Naive thymus-derived CD4-positive, alpha-beta T cell (primary cell): Measurements from ENCODE around the gene CA12. TPM values are rescaled to one million over a fixed set of nuclear protein-coding genes. Genes with fewer than 3 reads are reported as not detected.
"Not testable (repeated sequence)": the region's sequence is repeated elsewhere in the genome, so short reads cannot be mapped to it uniquely, and the experiment has no call there.

ENCODE experiments used
- ATAC-seq: fragments of 150-1000 bp; cut with Tn5 transposase; 2 replicates; pipeline ENCODE4 v1.10.0; 2021; ENCODE audit warnings: mild to moderate bottlenecking, moderate library complexity
- CTCF ChIA-PET: fragments of 350-600 bp; sonication (Branson Sonifier 250); formaldehyde crosslinking; loops from one replicate; lab custom pipeline; 2021; ENCODE audit warnings: antibody characterized with exemption; lab: Charles Lee
- POLR2A ChIA-PET: fragments of 350-600 bp; sonication (Branson Sonifier 250); formaldehyde crosslinking; loops from one replicate; lab custom pipeline; 2021; ENCODE audit warnings: antibody characterized with exemption, inconsistent platforms; lab: Charles Lee
- DNase-seq, 9 donors: peaks; one replicate each; pipeline versions ENCODE4 v3.0.0 to v3.0.0-alpha.2; 2020 to 2022; ENCODE audit warnings: mixed read lengths in 1 of 9
- H3K27ac ChIP-seq: one replicate; pipeline ENCODE4 v1.7.0; 2013; ENCODE audit warnings: mild to moderate bottlenecking, low read depth, low read length, moderate library complexity
- H3K27me3 ChIP-seq, 2 donors: one replicate each; pipeline ENCODE4 v1.7.0; 2013; ENCODE audit warnings: low read length in 2 of 2, mild to moderate bottlenecking in 2 of 2, moderate library complexity in 2 of 2; ENCODE audit not compliant: control insufficient read depth in 2 of 2, insufficient read depth in 2 of 2
- H3K36me3 ChIP-seq, 3 experiments: 1 replicate in 2 of 3; 2 replicates in 1 of 3; pipeline ENCODE4 v1.7.0; 2013; ENCODE audit warnings: low read length in 3 of 3, mild to moderate bottlenecking in 3 of 3, moderate library complexity in 1 of 3; ENCODE audit not compliant: insufficient read depth in 3 of 3, control insufficient read depth in 2 of 3
- H3K4me1 ChIP-seq, 2 donors: one replicate each; pipeline ENCODE4 v1.7.0; 2013; ENCODE audit warnings: low read length in 2 of 2, mild to moderate bottlenecking in 2 of 2, moderate library complexity in 1 of 2; ENCODE audit not compliant: control insufficient read depth in 2 of 2, insufficient read depth in 2 of 2
- H3K4me3 ChIP-seq: 2 replicates; pipeline ENCODE4 v1.7.0; 2013; ENCODE audit warnings: mild to moderate bottlenecking, low read length
- H3K9me3 ChIP-seq, 3 experiments: 1 replicate in 2 of 3; 2 replicates in 1 of 3; pipeline ENCODE4 v1.7.0; 2013; ENCODE audit warnings: low read length in 3 of 3; ENCODE audit not compliant: control insufficient read depth in 2 of 3
- H3K27ac Mint-ChIP-seq, 9 donors: one replicate each; pipeline ENCODE4 v1.8.0; 2020 to 2022; ENCODE audit warnings: mixed read lengths in 9 of 9, mild to moderate bottlenecking in 8 of 9, moderate library complexity in 5 of 9, inconsistent platforms in 2 of 9
- H3K27me3 Mint-ChIP-seq, 5 donors: one replicate each; pipeline ENCODE4 v1.8.0; 2021 to 2022; ENCODE audit warnings: mixed read lengths in 5 of 5, mild to moderate bottlenecking in 1 of 5
- H3K36me3 Mint-ChIP-seq, 5 donors: one replicate each; pipeline ENCODE4 v1.8.0; 2020 to 2022; ENCODE audit warnings: mixed read lengths in 5 of 5, mild to moderate bottlenecking in 3 of 5, inconsistent platforms in 1 of 5
- H3K4me1 Mint-ChIP-seq, 7 donors: one replicate each; pipeline ENCODE4 v1.8.0; 2020 to 2022; ENCODE audit warnings: mixed read lengths in 7 of 7, mild to moderate bottlenecking in 3 of 7, inconsistent platforms in 1 of 7
- H3K4me3 Mint-ChIP-seq, 10 donors: one replicate each; pipeline ENCODE4 v1.8.0; 2020 to 2022; ENCODE audit warnings: mild to moderate bottlenecking in 10 of 10, mixed read lengths in 10 of 10, moderate library complexity in 6 of 10, inconsistent platforms in 2 of 10
- H3K9me3 Mint-ChIP-seq, 11 donors: one replicate each; pipeline ENCODE4 v1.8.0; 2020 to 2022; ENCODE audit warnings: mixed read lengths in 11 of 11, mild to moderate bottlenecking in 4 of 11, inconsistent platforms in 1 of 11, moderate library complexity in 1 of 11
- intact Hi-C, 2 donors: fragments of 100-400 bp; cut with micrococcal nuclease; formaldehyde crosslinking; loops; one replicate each; pipeline ENCODE4 v1.15.1; 2023
- polyA plus RNA-seq, 2 donors: library from polyadenylated mRNA; unstranded; fragments of 300-500 nt; fragmentation: Illumina TruSeq; gene quantifications; one replicate each; pipeline ENCODE4 v1.2.3, GENCODE V29; 2021
- total RNA-seq, 6 experiments: library from RNA in 5 of 6; stranded (reverse) in 5 of 6; gene quantifications; 1 replicate in 5 of 6; 2 replicates in 1 of 6; pipeline ENCODE4 v1.2.3 and lab custom pipeline; 2021 to 2026

Gene CA12
- total and polyA plus RNA-seq, 7 experiments from 2014 or later = 0.02 TPM; not detected in 6

GRCh38 chr15:63349156-63349555 lies 32.5 kb downstream of the CA12 start:
- Mint-ChIP-seq H3K4me1 (peaks cover 0 to 4% (median 0%) of the 10 kb centered on the region in 7 donors), H3K9me3 (no peaks in the 10 kb centered on the region), H3K4me3 (no peak overlapping the region), H3K36me3 (no peaks in the 10 kb centered on the region), H3K27me3 (peaks cover 0 to 12% (median 0%) of the 10 kb centered on the region in 5 donors), H3K27ac (no peak overlapping the region)
- POLR2A ChIA-PET = no interaction called here
- intact Hi-C loops = no loop called here
- no peaks in the 10 kb centered on the region for H3K9me3 ChIP-seq
- CTCF ChIA-PET = no interaction called here
- ATAC-seq (no peak), DNase-seq (no peak)
- no peak overlapping the region for H3K4me3 ChIP-seq
- no peaks in the 10 kb centered on the region for H3K4me1 ChIP-seq
- H3K27me3 ChIP-seq = no peaks in the 10 kb centered on the region
- H3K27ac ChIP-seq = no peak overlapping the region
- H3K36me3 ChIP-seq = no peaks in the 10 kb centered on the region

DNA sequence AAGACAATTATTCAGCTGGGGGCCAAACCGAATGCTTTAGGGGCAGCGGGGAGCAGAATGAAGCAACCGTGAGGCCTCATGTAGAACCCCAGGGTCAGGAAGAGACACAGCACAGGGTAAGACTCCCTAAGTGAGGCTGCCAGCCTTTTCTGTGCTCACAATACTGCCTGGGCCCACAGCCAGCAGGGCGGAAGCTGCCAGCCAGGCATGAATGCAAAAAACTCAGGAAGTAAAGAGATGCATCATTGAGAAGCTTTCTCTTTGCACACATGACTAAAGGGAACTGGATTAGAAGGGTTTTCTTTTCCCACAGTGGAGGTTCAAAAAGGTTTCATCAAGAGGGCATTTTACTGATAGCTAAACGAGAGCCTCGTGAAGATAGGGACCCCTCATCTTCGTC lies 33.3 kb downstream of the CA12 start:
- CTCF ChIA-PET = interaction anchor here (0.5 kb wide), 1 partner anchor 164 kb away, joined by 3 read pairs; no protein-coding TSS in a partner anchor
- Histone ChIP-seq H3K27me3 (no peaks in the 10 kb centered on the region), H3K9me3 (no peaks in the 10 kb centered on the region), H3K27ac (no peak overlapping the region), H3K4me3 (no peak overlapping the region), H3K36me3 (no peaks in the 10 kb centered on the region), H3K4me1 (no peaks in the 10 kb centered on the region)
- ATAC-seq (peak; percentile 27), DNase-seq (no peak)
- no peaks in the 10 kb centered on the region for H3K9me3 Mint-ChIP-seq
- H3K27me3 Mint-ChIP-seq = peaks cover 0 to 15% (median 0%) of the 10 kb centered on the region in 5 donors
- H3K4me1 Mint-ChIP-seq = peaks cover 0 to 4% (median 0%) of the 10 kb centered on the region in 7 donors
- intact Hi-C loops = no loop called here
- no peak overlapping the region for H3K27ac Mint-ChIP-seq
- no peaks in the 10 kb centered on the region for H3K36me3 Mint-ChIP-seq
- H3K4me3 Mint-ChIP-seq = no peak overlapping the region
- POLR2A ChIA-PET = no interaction called here

DNA sequence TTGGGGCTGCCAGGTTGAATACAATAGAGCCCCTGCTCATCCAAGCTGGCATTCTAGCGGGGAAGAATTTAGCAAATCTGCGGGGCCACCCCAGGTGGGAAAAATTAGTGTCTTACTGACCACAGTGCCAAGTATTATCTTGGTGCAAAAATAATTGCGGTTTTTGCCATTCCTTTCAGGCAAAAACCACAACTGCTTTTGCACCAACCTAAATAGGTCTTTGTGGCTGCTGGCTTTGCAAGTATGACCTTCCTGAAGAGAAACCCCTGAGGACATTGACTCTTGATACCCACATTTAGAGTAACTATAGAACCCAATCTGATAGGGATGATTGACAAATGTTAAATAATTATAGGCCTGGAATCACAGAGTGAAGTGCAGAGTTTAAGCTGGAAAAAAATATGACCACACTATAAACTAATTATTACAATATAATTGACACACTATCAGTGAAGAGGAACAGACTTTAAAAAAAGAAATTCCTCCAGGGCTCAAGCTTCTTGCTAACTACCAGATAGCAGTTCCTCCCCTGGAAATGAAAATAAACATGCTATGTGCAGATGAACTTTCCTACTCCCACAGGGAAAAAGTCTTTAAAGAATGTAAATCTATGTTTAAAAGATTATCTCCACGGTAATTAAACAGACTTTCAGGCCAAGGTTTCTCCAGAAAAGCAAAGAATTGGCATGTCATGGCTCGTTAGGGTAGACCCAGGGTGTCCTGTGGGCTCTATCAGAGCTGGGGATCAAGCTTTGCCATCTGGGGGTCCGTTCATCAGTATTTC lies 34.4 kb downstream of the CA12 start:
- Mint-ChIP-seq H3K4me3 (no peak overlapping the region), H3K36me3 (no peaks in the 10 kb centered on the region), H3K9me3 (no peaks in the 10 kb centered on the region), H3K27ac (no peak overlapping the region), H3K27me3 (peaks cover 0 to 14% (median 0%) of the 10 kb centered on the region in 5 donors), H3K4me1 (peaks cover 0 to 4% (median 0%) of the 10 kb centered on the region in 7 donors)
- Histone ChIP-seq H3K4me3 (no peak overlapping the region), H3K4me1 (no peaks in the 10 kb centered on the region), H3K27me3 (no peaks in the 10 kb centered on the region), H3K27ac (no peak overlapping the region), H3K9me3 (no peaks in the 10 kb centered on the region), H3K36me3 (no peaks in the 10 kb centered on the region)
- intact Hi-C loops = no loop called here
- no peak for DNase-seq
- POLR2A ChIA-PET = interaction anchor here (0.7 kb wide), 1 partner anchor 75 kb away, joined by 3 read pairs; no protein-coding TSS in a partner anchor
- no peak for ATAC-seq
- CTCF ChIA-PET = no interaction called here

DNA sequence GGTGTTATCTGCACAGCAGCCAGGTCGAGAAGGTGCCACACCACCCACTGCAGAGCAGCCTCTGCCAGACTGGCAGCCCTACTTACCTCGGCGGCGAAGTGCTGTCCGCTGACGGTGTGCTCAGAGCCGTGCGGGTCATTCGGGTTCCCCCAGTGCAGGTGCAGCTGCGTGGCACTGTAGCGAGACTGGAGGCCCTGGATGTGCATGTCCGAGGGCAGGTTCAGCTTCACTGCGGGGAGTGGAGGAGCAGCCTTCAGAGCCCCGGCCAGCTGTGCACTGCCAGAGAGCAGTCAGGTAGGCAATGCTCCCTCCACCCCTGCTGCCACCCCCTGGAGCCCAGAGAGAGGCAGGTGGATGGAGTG lies 36.3 kb downstream of the CA12 start:
- no peaks in the 10 kb centered on the region for H3K36me3 ChIP-seq
- DNase-seq (no peak), ATAC-seq (peak; percentile 18)
- no peaks in the 10 kb centered on the region for H3K27me3 ChIP-seq
- no peaks in the 10 kb centered on the region for H3K4me1 ChIP-seq
- H3K9me3 ChIP-seq = no peaks in the 10 kb centered on the region
- Mint-ChIP-seq H3K27ac (no peak overlapping the region), H3K9me3 (no peaks in the 10 kb centered on the region), H3K4me3 (no peak overlapping the region), H3K4me1 (peaks cover 0 to 4% (median 0%) of the 10 kb centered on the region in 7 donors), H3K27me3 (peaks cover 0 to 6% (median 0%) of the 10 kb centered on the region in 5 donors), H3K36me3 (no peaks in the 10 kb centered on the region)
- CTCF ChIA-PET = interaction anchor here (0.8 kb wide), 1 partner anchor 296 kb away, joined by 4 read pairs; no protein-coding TSS in a partner anchor
- no peak overlapping the region for H3K27ac ChIP-seq
- intact Hi-C loops = no loop called here
- no peak overlapping the region for H3K4me3 ChIP-seq
- POLR2A ChIA-PET = no interaction called here

- H3K9me3 ChIP-seq = no peaks in the 10 kb centered on the region
- peaks cover 0 to 6% (median 0%) of the 10 kb centered on the region in 5 donors for H3K27me3 Mint-ChIP-seq
- no peak overlapping the region for H3K27ac ChIP-seq
- POLR2A ChIA-PET = no interaction called here
- no peak overlapping the region for H3K4me3 Mint-ChIP-seq
- peak overlapping the region in 1 of 9 donors; percentile 2 for H3K27ac Mint-ChIP-seq
- no peak overlapping the region for H3K4me3 ChIP-seq
- H3K4me1 ChIP-seq = no peaks in the 10 kb centered on the region
- peaks cover 0 to 4% (median 0%) of the 10 kb centered on the region in 7 donors for H3K4me1 Mint-ChIP-seq
- H3K36me3 ChIP-seq = no peaks in the 10 kb centered on the region
- CTCF ChIA-PET = interaction anchor here (0.8 kb wide), 1 partner anchor 295 kb away, joined by 4 read pairs; no protein-coding TSS in a partner anchor
- intact Hi-C loops = no loop called here
- H3K27me3 ChIP-seq = no peaks in the 10 kb centered on the region
- H3K9me3 Mint-ChIP-seq = no peaks in the 10 kb centered on the region
- peak; percentile 49 for ATAC-seq
- no peaks in the 10 kb centered on the region for H3K36me3 Mint-ChIP-seq
- no peak for DNase-seq
Measured at GRCh38 chr15:63344731-63345390, 36.8 kb downstream of the CA12 start.

DNA sequence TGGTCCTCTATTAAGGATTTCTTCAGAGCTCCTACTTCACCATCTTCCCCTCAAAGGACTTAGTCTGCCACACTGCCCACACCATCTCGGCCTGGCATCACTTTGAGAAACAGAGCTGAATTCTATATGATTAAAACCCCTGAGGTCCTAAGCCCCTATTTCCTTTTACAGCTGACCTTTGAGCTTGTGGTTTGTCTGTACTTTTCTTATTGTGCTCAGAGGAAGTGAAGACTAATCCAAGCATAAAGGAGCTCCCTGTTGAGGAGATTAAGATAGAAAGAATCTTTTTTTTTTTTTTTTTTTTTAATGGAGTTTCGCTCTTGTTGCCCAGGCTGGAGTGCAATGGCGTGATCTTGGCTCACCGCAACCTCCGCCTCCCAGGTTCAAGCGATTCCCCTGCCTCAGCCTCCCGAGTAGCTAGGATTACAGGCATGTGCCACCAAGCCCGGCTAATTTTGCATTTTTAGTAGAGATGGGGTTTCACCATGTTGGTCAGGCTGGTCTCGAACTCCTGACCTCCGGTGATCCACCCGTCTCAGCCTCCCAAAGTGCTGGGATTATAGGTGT lies 38.6 kb downstream of the CA12 start:
- CTCF ChIA-PET, H3K9me3 ChIP-seq, H3K4me3 ChIP-seq, H3K27me3 Mint-ChIP-seq, H3K9me3 Mint-ChIP-seq, H3K36me3 ChIP-seq, intact Hi-C loops, H3K4me1 Mint-ChIP-seq, H3K27me3 ChIP-seq, H3K27ac ChIP-seq, H3K27ac Mint-ChIP-seq, ATAC-seq, H3K36me3 Mint-ChIP-seq, H3K4me3 Mint-ChIP-seq, DNase-seq, H3K4me1 ChIP-seq: not testable (repeated sequence)
- POLR2A ChIA-PET = interaction anchor here (0.7 kb wide), 1 partner anchor 1631 kb away, joined by 4 read pairs; no protein-coding TSS in a partner anchor
